GM18526 (cell line): ENCODE results near the gene KCNJ15.

Experiments
- POLR2A ChIP-seq: IDR thresholded peaks from 3 replicates; pipeline ENCODE4 v1.6.1; 2011; ENCODE audit not compliant: insufficient read length; ENCODE audit errors: extremely low read depth

Gene KCNJ15

GRCh38 chr21:38341546-38342012 is 84.8 kb downstream of the KCNJ15 start:
- no peak for TF ChIP-seq POLR2A

GRCh38 chr21:38342739-38343138 is 85.9 kb downstream of the KCNJ15 start:
- no peak for TF ChIP-seq POLR2A

- TF ChIP-seq POLR2A: no peak
These were observed 86.9 kb downstream of the KCNJ15 start for GRCh38 chr21:38343691-38344090.

GRCh38 chr21:38346286-38346685 is 89.5 kb downstream of the KCNJ15 start:
- TF ChIP-seq POLR2A: no peak

- no peak for TF ChIP-seq POLR2A
These were observed 92.4 kb downstream of the KCNJ15 start for GRCh38 chr21:38349111-38349746.

- TF ChIP-seq POLR2A: no peak
These were observed 93.2 kb downstream of the KCNJ15 start for GRCh38 chr21:38349977-38350376.

- TF ChIP-seq POLR2A: no peak
These were observed 93.9 kb downstream of the KCNJ15 start for GRCh38 chr21:38350684-38351083.

GRCh38 chr21:38351176-38351959 is 94.6 kb downstream of the KCNJ15 start:
- no peak for TF ChIP-seq POLR2A

GRCh38 chr21:38351961-38352521 is 95.2 kb downstream of the KCNJ15 start:
- TF ChIP-seq POLR2A: no peak

GRCh38 chr21:38352536-38353219 is 95.9 kb downstream of the KCNJ15 start:
- no peak for TF ChIP-seq POLR2A

GRCh38 chr21:38354231-38354630 is 97.4 kb downstream of the KCNJ15 start:
- no peak for TF ChIP-seq POLR2A

GRCh38 chr21:38354746-38355145 is 98.0 kb downstream of the KCNJ15 start:
- no peak for TF ChIP-seq POLR2A

GRCh38 chr21:38355353-38355752 is 98.6 kb downstream of the KCNJ15 start:
- TF ChIP-seq POLR2A: no peak

- no peak for TF ChIP-seq POLR2A
These were observed 99.4 kb downstream of the KCNJ15 start for GRCh38 chr21:38355992-38356781.
